Mucosa of descending colon (tissue), 3 donors: ENCODE results near the gene ZDHHC16. TPM values are rescaled to one million over a fixed set of nuclear protein-coding genes. Genes with fewer than 3 reads are reported as not detected.

ENCODE experiments used
- ATAC-seq: fragments of 200-7000 bp; cut with Tn5 transposase; one replicate; pipeline ENCODE4 v1.9.1; 2020; ENCODE audit warnings: mild to moderate bottlenecking, moderate library complexity
- DNase-seq, 3 donors: peaks; one replicate each; pipeline ENCODE4 v3.0.0-alpha.2; 2020
- H3K36me3 ChIP-seq: fragments of 200-600 bp; one replicate; pipeline ENCODE4 v1.8.0; 2021; ENCODE audit warnings: low read depth, mild to moderate bottlenecking
- H3K4me1 ChIP-seq: fragments of 200-600 bp; one replicate; pipeline ENCODE4 v1.8.0; 2021; ENCODE audit warnings: low read depth, mild to moderate bottlenecking
- H3K4me3 ChIP-seq: fragments of 200-600 bp; one replicate; pipeline ENCODE4 v1.8.0; 2021; ENCODE audit warnings: mild to moderate bottlenecking
- H3K9me3 ChIP-seq: fragments of 200-600 bp; one replicate; pipeline ENCODE4 v1.8.0; 2021; ENCODE audit warnings: mild to moderate bottlenecking
- CTCF ChIP-seq: fragments of 200-600 bp; IDR thresholded peaks from one replicate; pipeline ENCODE4 v1.8.0; 2022; ENCODE audit warnings: antibody characterized with exemption, mild to moderate bottlenecking
- intact Hi-C, 2 donors: fragments of 100-400 bp; cut with DNase I in 1 of 2; cut with micrococcal nuclease in 1 of 2; formaldehyde crosslinking; loops; one replicate each; pipeline versions ENCODE4 v1.11.0 to v1.11.1; 2022; cut with DNase I, micrococcal nuclease
- total RNA-seq, 3 donors: library from RNA; stranded (reverse); fragmentation: NEBNext Ultra II Directional in 2 of 3; extraction: Animal tissue kit (Norgen Biotek cat#: 25700) in 2 of 3; gene quantifications; one replicate each; pipeline versions ENCODE4 v1.2.1 to v1.2.4, GENCODE V29; 2021 to 2023
- donor health status: DM: no; HTN: no; CAD: no; lungs with moderate emphysema.
- donor health status: DM: no; HTN: no; CAD: no.
- donor health status: DM: no; HTN: yes; CAD: no.

Gene ZDHHC16
- total RNA-seq, 3 donors from 2014 or later = 28.8 to 37.0 (median 29.5) TPM

DNA sequence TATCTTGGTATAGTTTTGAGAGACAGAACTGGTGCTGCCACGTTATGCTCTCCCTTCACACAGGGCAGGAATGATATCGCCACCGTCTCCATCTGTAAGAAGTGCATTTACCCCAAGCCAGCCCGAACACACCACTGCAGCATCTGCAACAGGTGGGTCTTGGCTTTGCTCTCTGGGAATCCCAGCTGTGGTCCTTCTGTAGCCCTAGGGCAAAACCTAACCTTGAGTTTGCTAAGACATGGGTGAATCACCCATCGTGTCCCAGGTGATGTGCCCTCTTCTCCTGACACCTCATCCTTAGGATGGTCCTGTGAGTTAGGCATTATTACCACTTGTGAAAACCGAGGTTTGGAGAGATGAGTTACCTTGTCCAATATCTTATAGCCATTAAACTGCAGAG is 6.4 kb downstream of the ZDHHC16 start:
- H3K4me3 ChIP-seq = no peak overlapping the region
- intact Hi-C loops = no loop called here
- TF ChIP-seq CTCF = no peak
- peaks cover 4% of the 10 kb centered on the region for H3K4me1 ChIP-seq
- DNase-seq (no peak), ATAC-seq (no peak)
- H3K36me3 ChIP-seq = no peaks in the 10 kb centered on the region
- H3K9me3 ChIP-seq = no peaks in the 10 kb centered on the region

- TF ChIP-seq CTCF = no peak
- peaks cover 5% of the 10 kb centered on the region for H3K36me3 ChIP-seq
- no peak overlapping the region for H3K4me3 ChIP-seq
- no peaks in the 10 kb centered on the region for H3K4me1 ChIP-seq
- no peak for ATAC-seq
- no peaks in the 10 kb centered on the region for H3K9me3 ChIP-seq
- intact Hi-C loops = no loop called here
- peak in 1 of 3 donors; percentile 27 for DNase-seq
Measured at GRCh38 chr10:97454330-97455036, 8.5 kb downstream of the ZDHHC16 start.

GRCh38 chr10:97456034-97456685 is 10.2 kb downstream of the ZDHHC16 start:
- no peaks in the 10 kb centered on the region for H3K9me3 ChIP-seq
- no peak overlapping the region for H3K4me3 ChIP-seq
- no peaks in the 10 kb centered on the region for H3K4me1 ChIP-seq
- DNase-seq = no peak
- H3K36me3 ChIP-seq = peaks cover 5% of the 10 kb centered on the region
- intact Hi-C loops = no loop called here
- no peak for ATAC-seq
- TF ChIP-seq CTCF = no peak

- DNase-seq = no peak
- ATAC-seq = no peak
- Histone ChIP-seq H3K4me3 (no peak overlapping the region), H3K4me1 (no peaks in the 10 kb centered on the region), H3K9me3 (no peaks in the 10 kb centered on the region), H3K36me3 (peaks cover 5% of the 10 kb centered on the region)
- intact Hi-C loops = no loop called here
- TF ChIP-seq CTCF = no peak
Measured at GRCh38 chr10:97456686-97457065, 10.7 kb downstream of the ZDHHC16 start.

DNA sequence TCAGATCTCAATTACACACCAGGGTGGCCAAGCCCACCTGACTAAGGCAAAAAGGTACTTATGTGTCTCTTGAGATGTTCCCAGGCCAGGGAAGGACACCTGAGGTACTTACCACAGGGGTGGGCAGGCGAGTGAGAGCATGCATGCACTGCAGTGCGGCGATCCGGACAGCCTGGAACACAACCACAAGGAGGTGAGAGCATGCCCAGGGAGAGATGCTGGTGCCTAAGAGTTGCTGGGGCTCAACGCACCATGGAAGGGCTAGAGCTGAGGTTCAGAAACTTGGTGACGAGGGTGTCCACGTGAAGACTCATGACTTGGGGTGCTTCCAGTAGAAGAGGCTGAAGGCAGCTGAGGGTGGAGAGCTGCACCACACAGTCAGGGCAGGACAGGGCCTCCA is 13.1 kb downstream of the ZDHHC16 start:
- no peak for TF ChIP-seq CTCF
- Histone ChIP-seq H3K9me3 (no peaks in the 10 kb centered on the region), H3K4me1 (no peaks in the 10 kb centered on the region), H3K36me3 (peaks cover 5% of the 10 kb centered on the region), H3K4me3 (no peak overlapping the region)
- no peak for ATAC-seq
- no peak for DNase-seq
- intact Hi-C loops = no loop called here
